ENCODE measurements around the gene TNS3. TPM values are rescaled to one million over a fixed set of nuclear protein-coding genes. Genes with fewer than 3 reads are reported as not detected.
A peak's percentile ranks its signal among the peaks of the same experiment; 100 is the strongest.
"Not testable (repeated sequence)": the region's sequence is repeated elsewhere in the genome, so short reads cannot be mapped to it uniquely, and the experiment has no call there.

Gene TNS3
- total RNA-seq, 1 donor from 2014 or later: 44.8 TPM

DNA sequence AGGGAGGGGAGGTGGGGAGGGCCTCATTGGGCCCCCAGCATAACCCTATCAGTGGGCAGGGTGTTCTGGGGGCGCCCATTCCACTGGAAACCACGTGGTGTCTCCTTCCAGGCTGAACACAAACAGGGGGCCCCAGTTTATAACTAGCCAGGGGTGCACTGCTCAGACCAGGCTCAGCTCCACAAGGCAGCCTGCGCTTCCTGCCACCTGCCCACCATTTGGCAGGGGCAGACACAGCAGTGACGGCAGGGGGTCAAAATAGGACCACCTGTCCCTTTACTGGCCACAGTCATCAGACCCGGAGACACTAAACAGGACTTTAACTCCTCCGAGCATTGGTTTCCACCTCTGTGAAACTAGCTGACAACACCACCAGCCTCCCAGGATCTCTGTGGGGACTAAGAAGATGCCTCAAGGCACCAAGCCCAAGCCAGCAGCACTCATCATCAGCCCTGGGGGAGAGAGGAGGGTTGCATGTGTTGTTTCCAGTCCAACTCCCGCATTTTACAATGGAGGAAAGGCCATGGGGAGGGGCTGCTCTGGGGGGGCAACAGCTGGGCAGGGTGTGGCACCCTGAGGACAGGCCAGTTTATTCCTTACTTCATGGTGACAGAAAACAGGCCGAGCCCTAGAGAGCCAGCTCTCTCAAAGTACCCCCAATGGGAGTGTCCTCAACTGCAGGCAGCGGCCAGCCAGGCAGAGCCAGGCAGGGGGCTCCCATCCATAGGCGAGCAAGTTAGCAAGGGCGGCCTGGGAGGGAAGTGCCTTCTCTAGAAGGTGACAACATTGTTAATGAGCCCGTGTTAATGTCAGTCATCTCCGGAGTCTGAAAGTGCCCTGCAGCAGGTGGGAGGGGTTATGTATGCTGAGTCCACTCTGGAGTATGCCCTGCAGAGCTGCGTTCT, 127.6 kb downstream of the TNS3 start:
- no peak for ATAC-seq
- intact Hi-C loops (cut with DNase I): no loop called here

DNA sequence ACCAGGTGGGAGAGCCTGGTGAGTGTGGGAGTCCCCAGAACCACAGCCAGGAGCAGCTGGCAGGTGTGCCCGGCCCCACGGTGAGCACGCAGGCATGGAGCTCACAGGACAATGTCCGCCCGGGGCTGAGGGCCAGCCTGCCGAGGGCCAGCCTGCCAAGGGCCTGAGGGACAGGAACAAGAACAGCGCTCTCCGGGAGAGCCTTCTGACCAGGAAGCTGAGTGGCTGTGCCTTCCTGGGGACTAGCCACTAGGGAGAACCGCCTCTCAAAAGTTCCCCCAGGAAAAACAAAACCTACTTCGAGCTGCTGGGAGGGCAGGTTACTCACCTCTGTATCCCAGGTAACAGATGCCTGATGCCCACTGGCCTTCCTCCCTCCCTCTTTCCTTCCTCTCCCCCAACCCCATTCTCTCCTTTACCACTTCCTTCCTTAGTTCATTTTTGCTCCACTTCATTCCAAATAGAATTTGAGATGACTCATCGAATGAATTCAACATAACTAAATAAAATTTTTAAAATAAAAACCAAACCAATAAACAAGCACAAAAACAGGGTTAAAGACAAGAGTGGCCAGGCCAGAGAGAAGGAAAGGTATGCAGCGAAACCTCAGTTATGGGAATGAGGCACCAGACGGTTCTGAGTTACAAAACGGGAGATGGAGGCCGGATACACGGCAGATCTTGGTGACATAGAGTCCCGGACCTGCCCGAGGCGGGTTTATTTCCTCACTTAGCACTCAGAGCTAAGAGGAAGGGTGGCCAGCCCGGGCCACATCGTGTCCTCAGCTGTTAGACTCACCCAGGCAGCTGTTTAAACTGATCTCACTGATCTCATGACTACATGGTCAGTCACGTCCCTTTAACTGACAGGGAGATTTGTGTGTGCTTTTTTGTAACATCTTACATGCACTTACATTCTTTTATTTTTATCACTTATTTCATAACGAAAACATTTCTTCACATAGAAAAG, 128.5 kb downstream of the TNS3 start:
- DNase-seq (ENCODE audit: missing footprints): peak; percentile 84
- intact Hi-C loops (cut with DNase I): no loop called here
- peak; percentile 84 for ATAC-seq

More for the DNA sequence above, 127.6 kb downstream of the TNS3 start:
- DNase-seq (ENCODE audit: missing footprints): no peak

DNA sequence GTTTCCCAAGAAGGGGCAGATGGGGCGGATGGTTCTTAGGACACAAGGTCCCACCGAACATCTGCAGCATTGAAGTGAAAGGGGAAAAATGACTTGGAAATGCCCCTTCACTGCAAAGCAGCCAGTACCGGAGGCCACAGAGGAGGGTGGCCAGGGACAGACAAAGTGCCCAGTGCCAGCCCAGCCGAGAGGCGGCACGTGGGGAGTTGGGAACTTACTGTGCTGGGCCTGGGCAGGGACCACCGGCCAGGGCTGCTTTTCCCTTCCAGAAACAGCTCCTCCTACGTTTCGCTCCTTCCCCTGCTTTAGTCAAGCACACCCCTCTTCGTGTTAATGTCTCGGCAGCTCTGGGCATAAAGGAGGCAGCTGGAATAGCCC, 129.2 kb downstream of the TNS3 start:
- DNase-seq (ENCODE audit: missing footprints) (no peak), ATAC-seq (peak; percentile 61)
- intact Hi-C loops (cut with DNase I): no loop called here

DNA sequence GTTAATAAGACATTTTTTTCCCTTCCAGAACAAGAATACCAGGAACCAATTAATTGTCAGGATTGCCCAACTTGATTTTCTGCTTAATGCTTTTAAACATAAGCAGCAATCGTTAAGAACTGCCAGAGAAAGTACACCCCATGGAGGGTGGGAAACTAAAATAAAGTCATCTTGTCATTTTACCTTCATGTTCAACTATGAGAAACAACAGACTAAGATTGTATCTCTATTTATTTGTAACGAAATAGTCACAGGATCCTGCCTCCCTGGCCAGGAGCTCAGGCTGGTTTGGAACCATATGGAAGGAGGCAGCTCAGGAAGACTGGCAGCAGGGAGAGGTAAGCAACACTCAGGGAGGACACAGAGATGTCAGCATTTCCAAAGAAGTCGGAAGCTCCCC, 129.6 kb downstream of the TNS3 start:
- ATAC-seq (no peak), DNase-seq (ENCODE audit: missing footprints) (no peak)
- intact Hi-C loops (cut with DNase I): no loop called here

DNA sequence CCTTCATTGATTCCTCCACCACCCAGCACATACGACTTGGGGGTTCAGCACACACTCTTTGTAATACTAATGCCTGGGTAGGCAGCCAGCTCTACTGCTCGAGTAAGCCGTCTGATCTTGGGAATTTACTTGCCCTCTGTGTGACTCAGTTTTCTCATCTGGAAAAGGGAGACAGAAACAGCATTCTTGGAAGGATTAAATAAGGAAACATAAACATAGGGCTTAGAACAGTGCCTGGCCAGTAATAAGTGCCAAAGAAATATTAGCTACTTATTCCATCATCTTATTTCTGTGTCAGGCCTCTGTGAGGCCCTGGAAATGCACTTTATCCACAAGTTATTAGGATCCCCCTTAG, 130.1 kb downstream of the TNS3 start:
- ATAC-seq (no peak), DNase-seq (ENCODE audit: missing footprints) (no peak)
- intact Hi-C loops (cut with DNase I): no loop called here

DNA sequence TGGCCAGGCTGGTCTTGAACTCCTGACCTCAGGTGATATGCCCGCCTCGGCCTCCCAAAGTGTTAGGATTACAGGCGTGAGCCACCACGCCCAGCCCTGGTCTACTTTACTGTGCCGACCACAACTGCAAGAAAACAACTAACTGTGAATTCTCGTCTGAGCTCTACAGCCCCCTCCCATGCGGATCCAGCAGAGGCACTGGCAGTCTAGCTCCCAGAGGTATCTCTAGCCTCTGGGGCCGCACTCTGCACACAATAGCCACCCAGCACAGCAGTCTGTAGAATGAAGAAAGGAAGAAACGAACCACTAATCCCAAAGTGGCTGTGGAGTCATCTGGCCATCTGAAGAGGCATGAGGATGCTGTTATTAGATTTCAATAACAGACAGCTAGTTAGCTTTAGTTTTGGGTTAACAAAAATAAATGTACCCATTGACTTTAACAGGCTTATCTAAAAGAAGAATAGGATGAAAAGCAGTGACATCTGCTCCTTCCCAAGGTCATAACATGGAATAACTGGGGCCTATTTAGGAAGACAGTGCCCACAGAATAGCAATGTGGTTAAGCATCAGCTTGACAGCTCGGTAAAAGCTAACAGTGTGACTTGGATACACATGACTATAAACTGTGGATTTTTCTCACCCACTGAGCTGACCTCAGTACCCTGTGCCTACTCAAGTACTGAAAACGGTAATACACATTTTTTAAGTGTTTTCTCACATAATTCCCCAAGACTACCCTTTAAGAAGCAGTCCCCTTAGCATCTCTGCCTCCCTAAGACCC, 131.9 kb downstream of the TNS3 start:
- intact Hi-C loops (cut with DNase I): no loop called here

DNA sequence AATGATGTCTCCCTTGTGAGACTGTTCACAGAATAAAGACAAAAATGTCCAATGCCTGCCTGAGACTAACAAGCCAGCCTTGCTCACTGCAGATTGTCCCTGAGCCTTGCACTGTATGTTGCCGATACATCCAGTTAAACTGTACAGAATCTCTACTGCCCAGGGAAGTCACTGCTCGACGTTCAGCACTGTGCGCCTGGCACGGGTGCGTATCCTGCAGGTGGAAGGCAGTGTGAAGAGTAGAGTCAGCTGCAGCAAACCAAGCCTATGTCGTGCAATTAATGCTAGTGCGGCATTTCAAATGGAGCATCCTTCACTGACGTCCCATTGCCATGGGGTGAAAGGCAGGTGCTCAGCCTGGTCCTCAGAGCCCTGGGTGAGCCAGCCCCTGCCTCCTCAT, 132.9 kb downstream of the TNS3 start:
- intact Hi-C loops (cut with DNase I): no loop called here
- no peak for ATAC-seq
- DNase-seq (ENCODE audit: missing footprints): no peak

More for the DNA sequence above, 131.9 kb downstream of the TNS3 start:
- no peak for ATAC-seq
- DNase-seq (ENCODE audit: missing footprints): no peak

DNA sequence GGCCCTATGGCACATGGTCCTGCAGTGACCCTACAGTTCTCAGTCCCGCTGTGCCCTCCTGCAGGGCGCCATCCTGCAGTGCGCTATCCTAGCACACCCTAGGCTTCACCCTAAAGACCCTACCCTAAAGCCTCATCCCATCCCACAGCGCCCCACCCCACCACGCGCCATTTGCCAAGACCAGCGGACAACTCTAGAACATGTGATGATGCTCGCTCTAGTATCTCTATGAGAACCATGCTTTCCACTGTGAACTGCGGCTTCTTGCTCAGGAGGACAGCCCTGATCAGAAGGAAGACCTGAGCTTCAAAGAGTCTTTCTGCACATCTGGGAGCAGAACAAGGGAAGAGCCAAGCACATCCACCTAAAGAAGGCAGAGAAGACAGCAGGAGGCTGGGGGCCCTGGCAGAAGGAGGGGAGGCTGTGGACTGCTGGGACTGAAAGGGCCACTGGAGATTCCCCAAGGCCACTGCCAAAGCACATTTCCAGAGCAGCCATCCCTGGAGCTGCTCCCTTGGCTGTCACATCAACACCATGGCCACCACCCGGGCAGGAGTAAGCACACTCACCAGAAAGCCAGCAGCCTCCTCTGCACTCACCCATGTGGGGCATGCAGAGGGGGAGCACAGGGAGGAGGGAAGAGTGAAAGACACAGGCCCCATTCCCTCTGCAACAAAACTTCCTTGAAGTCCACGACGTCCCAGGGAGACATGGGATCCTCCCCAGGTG, 134.1 kb downstream of the TNS3 start:
- ATAC-seq: no peak
- no peak for DNase-seq (ENCODE audit: missing footprints)
- intact Hi-C loops (cut with DNase I): no loop called here

DNA sequence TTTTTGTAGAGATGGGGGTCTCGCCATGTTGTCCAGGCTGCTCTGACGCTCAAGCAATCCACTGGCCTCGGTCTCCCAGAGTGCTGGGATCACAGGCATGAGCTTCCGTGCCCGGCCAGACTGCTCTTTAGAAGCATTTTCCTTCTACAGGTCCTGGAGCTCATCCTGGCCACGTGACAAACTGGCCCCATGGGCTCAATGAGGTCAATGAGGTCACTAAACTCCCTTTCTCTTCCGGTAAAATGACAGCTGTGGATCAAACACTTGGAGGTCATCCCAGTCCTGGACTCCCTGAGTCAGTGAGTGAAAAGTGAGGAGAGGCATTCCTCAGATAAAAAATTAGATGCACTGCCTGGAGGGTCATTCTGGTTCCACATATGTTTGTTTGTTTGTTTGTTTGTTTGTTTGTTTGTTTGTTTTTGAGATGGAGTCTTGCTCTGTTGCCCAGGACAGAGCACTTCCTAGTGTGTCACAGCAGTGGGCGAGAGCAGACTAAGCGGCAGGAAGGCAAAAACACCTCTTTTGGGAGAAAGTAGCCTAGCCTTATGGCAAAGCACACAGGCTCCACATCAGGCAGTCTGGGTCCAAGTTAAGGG, 134.9 kb downstream of the TNS3 start:
- DNase-seq (ENCODE audit: missing footprints) (no peak), ATAC-seq (no peak)
- intact Hi-C loops (cut with DNase I): no loop called here

DNA sequence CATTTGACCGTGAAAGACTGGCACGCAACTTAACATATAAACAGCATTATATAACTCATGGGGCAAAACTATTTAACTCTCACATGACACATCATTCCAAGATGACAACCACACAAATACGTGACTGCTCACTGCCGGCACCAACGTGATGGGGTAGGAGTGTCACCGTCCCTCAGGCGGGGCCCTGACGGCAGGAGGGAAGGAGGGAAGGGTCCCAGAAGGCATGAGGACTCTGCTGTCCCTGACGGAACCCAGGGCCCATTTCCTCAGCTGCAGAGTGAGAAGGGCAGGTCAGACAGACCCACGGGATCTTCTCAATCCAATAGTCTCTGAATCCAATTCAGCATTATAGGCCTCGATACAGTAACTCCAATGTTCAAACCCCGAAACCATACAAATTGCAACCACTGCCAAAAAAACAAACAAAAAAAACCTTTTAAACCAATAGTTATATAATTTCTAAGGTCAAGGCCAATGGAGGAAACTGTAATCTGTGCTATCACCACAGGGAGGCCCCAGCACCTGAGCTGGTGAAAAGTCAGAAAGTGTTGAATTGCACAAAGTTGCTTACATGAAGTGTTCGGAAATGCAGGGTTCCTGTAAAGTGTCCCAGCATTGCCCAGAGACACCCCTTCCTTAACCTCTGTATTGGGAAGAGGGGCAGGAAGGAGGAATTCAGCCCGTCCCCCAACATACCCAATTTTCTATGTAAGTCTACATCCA, 137.4 kb downstream of the TNS3 start:
- no peak for DNase-seq (ENCODE audit: missing footprints)
- intact Hi-C loops (cut with DNase I): loop anchor here (2.0 to 5.0 kb wide), 2 partner anchors 128 to 376 kb away; no protein-coding TSS in a partner anchor
- ATAC-seq: peak; percentile 27

DNA sequence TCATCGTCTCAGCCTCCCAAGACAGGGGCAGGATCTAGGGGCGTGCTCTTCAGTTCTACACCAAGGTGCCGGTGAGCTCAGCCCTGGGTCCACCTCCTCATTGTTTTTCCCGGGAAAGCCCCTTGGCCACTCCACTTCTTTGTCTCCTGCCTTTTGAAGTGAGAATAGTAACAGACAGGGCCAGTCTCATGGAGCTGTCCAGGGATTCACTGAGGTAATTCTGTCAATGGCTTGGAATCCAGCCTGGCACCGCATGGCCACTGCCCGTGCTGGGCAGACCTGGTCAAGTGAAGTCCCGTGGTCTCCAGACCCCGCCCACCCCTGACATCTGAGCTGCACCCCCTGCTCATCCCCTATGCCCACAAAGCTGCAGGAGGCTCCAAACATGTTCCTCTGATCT, 138.9 kb downstream of the TNS3 start:
- intact Hi-C loops (cut with DNase I): loop anchor here (5.0 kb wide), 1 partner anchor 129 kb away; no protein-coding TSS in a partner anchor
- ATAC-seq (no peak), DNase-seq (ENCODE audit: missing footprints) (no peak)

DNA sequence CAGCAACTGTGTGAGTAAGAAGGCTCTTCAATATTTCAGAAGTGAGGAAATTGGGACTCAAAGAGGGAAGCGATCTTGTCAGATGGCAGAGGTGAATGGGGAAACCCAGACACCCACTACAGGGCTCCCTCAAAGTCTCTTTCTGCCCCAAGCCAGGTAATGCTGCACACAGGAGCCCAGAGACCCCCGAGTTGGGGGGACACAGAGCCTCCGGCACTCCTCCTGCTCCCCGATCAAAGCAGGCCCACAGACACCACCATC, 139.4 kb downstream of the TNS3 start:
- intact Hi-C loops (cut with DNase I): loop anchor here (5.0 kb wide), 1 partner anchor 130 kb away; no protein-coding TSS in a partner anchor
- DNase-seq (ENCODE audit: missing footprints): no peak

DNA sequence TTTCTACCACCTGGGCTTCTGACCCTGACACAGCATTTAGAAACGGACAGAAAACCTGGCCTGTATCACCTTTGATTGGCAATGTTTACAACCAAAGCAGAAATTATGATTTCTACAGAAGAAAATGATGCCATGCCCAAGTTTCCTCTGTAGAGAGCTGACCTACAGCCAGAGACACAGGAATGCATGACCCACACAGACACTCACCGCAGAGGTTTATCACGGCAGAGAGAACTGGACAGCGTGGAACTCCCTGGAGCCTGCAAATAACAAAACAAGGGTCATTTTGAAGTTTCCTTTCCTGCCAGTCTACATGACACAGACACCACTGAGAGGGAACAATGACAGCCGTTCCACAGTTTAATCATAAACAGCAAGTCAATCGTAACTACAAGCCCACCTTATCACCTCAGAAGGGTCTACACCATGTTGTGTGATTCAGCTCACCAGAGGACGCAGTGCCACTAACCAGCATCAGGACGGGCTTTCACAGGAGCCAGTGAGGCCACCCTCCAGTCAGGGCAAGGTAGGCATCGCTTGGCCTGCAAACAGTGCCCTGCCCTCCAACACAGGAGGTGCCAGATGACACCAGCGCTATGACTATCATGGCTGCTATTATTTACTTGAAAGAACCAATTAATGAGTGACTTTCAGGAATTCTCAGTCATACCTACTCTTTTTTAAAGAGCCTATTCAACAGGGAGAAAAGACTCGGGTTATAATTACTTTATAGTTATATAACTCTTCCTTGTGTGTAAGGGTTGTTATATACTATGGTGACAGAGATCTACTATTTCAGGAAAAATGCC, 139.9 kb downstream of the TNS3 start:
- peak; percentile 14 for ATAC-seq
- DNase-seq (ENCODE audit: missing footprints): no peak
- intact Hi-C loops (cut with DNase I): loop anchor here (5.0 kb wide), 1 partner anchor 130 kb away; no protein-coding TSS in a partner anchor

More for the DNA sequence above, 139.4 kb downstream of the TNS3 start:
- ATAC-seq: no peak

DNA sequence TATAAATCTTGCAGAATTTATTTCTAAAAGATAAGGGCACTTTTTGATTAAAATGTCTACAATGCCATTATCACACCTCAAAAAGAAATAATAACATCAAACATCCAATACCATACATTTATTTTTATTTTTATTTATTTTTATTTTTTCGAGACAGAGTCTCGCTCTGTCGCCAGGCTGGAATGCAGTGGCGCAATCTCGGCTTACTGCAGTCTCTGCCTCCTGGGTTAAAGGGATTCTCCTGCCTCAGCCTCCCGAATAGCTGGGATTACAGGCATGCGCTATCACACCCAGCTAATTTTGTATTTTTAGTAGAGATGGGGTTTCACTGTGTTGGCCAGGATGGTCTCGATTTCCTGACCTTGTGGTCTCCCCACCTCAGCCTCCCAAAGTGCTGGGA, 140.9 kb downstream of the TNS3 start:
- not testable (repeated sequence) for ATAC-seq; DNase-seq (ENCODE audit: missing footprints)
- intact Hi-C loops (cut with DNase I): loop anchor here (5.0 kb wide), 1 partner anchor 131 kb away; no protein-coding TSS in a partner anchor

DNA sequence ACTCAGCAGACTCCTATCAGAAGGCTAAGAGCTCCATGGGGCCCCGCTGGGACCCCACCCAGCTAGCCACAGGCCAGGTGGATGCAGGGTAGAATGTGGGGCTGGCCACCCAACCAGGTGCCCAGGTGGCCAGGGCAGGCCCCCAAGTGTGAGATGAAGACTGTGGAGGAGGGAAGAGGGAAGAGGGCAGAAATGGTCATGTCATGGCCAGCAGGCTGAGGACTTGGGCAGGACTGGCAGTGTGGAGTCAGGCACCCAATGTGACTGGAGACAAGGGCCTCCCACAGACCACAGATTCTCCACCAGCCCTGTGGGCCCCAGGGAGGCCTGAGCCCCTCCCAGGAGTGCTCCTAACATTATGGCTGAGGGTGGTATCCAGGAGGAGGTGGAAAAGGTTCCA, 141.6 kb downstream of the TNS3 start:
- no peak for DNase-seq (ENCODE audit: missing footprints)
- intact Hi-C loops (cut with DNase I): loop anchor here (5.0 kb wide), 1 partner anchor 132 kb away; no protein-coding TSS in a partner anchor
- ATAC-seq: no peak

DNA sequence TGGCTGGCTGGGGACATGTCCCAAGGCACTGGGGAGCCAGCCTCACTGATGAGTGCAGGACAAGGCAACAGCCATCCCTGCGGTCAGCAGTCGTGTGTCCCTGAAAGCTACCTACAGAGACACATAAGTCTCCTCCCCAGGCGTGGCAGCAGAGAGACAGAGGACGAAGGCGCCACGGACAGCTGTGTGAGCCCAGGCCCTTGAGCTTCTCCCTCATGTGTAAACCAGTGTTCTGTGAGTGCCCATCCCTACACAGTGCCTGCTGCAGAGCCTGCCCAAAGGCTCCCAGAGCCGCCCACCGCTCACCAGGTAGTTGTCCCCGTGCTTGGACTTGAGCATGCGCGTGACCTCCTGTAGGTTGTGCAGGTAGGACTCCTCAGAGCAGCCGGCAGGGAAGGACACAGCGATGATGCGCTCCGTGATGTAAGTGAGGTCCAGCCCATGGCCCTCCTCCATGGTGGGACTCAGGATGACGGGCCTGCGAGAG, 142.7 kb downstream of the TNS3 start:
- intact Hi-C loops (cut with DNase I): loop anchor here (5.0 kb wide), 1 partner anchor 143 kb away; the partner anchor contains the start of gene TNS3
- ATAC-seq (no peak), DNase-seq (ENCODE audit: missing footprints) (no peak)
